HG03469 (cell line): Measurements from ENCODE around the gene RRP1B.
"Not testable (repeated sequence)": the region's sequence is repeated elsewhere in the genome, so short reads cannot be mapped to it uniquely, and the experiment has no call there.

Source experiments
- ATAC-seq: cut with Tn5 transposase; IDR thresholded peaks from one replicate; pipeline ENCODE4 v1.9.1; 2021; ENCODE audit warnings: mild to moderate bottlenecking, moderate library complexity, moderate number of reproducible peaks; ENCODE audit not compliant: unreplicated experiment

RRP1B gene

GRCh38 chr21:43667191-43667904 is 8.0 kb downstream of the RRP1B start:
- no peak for ATAC-seq

GRCh38 chr21:43669828-43670605 is 10.7 kb downstream of the RRP1B start:
- ATAC-seq = no peak

- no peak for ATAC-seq
Measured at GRCh38 chr21:43675871-43676270, 16.5 kb downstream of the RRP1B start.

GRCh38 chr21:43676391-43676790 is 17.0 kb downstream of the RRP1B start:
- ATAC-seq = no peak

GRCh38 chr21:43679951-43680350 is 20.6 kb downstream of the RRP1B start:
- ATAC-seq = no peak

- ATAC-seq = not testable (repeated sequence)
Measured at GRCh38 chr21:43680421-43680820, 21.1 kb downstream of the RRP1B start.

- no peak for ATAC-seq
Measured at GRCh38 chr21:43681650-43682049, 22.3 kb downstream of the RRP1B start.

- no peak for ATAC-seq
Measured at GRCh38 chr21:43684424-43684823, 25.1 kb downstream of the RRP1B start.

GRCh38 chr21:43686811-43687565 is 27.6 kb downstream of the RRP1B start:
- no peak for ATAC-seq

GRCh38 chr21:43687566-43688399 is 28.4 kb downstream of the RRP1B start:
- ATAC-seq = no peak

GRCh38 chr21:43688906-43689305 is 29.5 kb downstream of the RRP1B start:
- no peak for ATAC-seq

- ATAC-seq = no peak
Measured at GRCh38 chr21:43689556-43690337, 30.4 kb downstream of the RRP1B start.

- no peak for ATAC-seq
Measured at GRCh38 chr21:43690346-43690745, 31.0 kb downstream of the RRP1B start.

GRCh38 chr21:43691086-43691795 is 31.9 kb downstream of the RRP1B start:
- ATAC-seq = no peak

- no peak for ATAC-seq
Measured at GRCh38 chr21:43691801-43692200, 32.4 kb downstream of the RRP1B start.

GRCh38 chr21:43692949-43693348 is 33.6 kb downstream of the RRP1B start:
- no peak for ATAC-seq

- no peak for ATAC-seq
Measured at GRCh38 chr21:43693981-43694380, 34.6 kb downstream of the RRP1B start.

- no peak for ATAC-seq
Measured at GRCh38 chr21:43694437-43695079, 35.2 kb downstream of the RRP1B start.

GRCh38 chr21:43696214-43696613 is 36.9 kb downstream of the RRP1B start:
- ATAC-seq = no peak
